ENCODE data around the gene ETV1. TPM values are rescaled to one million over a fixed set of nuclear protein-coding genes. Genes with fewer than 3 reads are reported as not detected.

The ETV1 gene
- total and polyA plus RNA-seq, 9 of the 15 experiments (the other 6 are each of a cell fraction or from before 2014, with no cell fraction given) = 7.2 to 27.4 (median 14.0) TPM

- no peaks in the 10 kb centered on the region for H3K9me3 ChIP-seq (replicated peaks; ENCODE audit: control insufficient read depth, insufficient read depth, low read depth, low read length)
Measured at GRCh38 chr7:13852281-13852968, 137.0 kb downstream of the ETV1 start.

GRCh38 chr7:13851736-13852135 is 137.7 kb downstream of the ETV1 start:
- no peaks in the 10 kb centered on the region for H3K9me3 ChIP-seq (replicated peaks; ENCODE audit: control insufficient read depth, insufficient read depth, low read depth, low read length)
- H4K20me1 ChIP-seq (replicated peaks; ENCODE audit: control insufficient read depth, insufficient read depth, low read length) = no peaks in the 10 kb centered on the region
- no peak for FAIRE-seq
- no peak overlapping the region for H3K4me2 ChIP-seq (ENCODE audit: insufficient read depth, low read length)
- H2AFZ ChIP-seq (ENCODE audit: low read depth, low read length) = no peak overlapping the region
- ATAC-seq = no peak
- H3K36me3 ChIP-seq (ENCODE audit: control insufficient read depth, insufficient read depth, low read length) = no peaks in the 10 kb centered on the region
- CTCF ChIA-PET (ENCODE audit: low intra/inter-chr PET ratio) = no interaction called here
- WGBS (ENCODE audit: insufficient coverage, low coverage, missing lambda C conversion rate) = 49% methylated on average over 4 of the region's 4 CpGs
- H3K4me1 ChIP-seq (replicated peaks in 1 of 2; ENCODE audit: control insufficient read depth in 2 of 2, insufficient read depth in 2 of 2, low read length in 2 of 2) = peaks cover 0 to 10% of the 10 kb centered on the region in 2 experiments; a peak in 2 of 5 replicates
- POLR2A ChIA-PET = no interaction called here
- no peak overlapping the region for H3K27ac ChIP-seq (ENCODE audit: extremely low read depth, low read depth, low read length)
- no peak overlapping the region for H3K9ac ChIP-seq (ENCODE audit: insufficient read depth in 1 of 2, low read depth in 2 of 2, low read length in 2 of 2)
- no peak for DNase-seq (ENCODE audit: extremely low read depth in 1 of 4, low spot score in 3 of 4)
- no peaks in the 10 kb centered on the region for H3K9me1 ChIP-seq (ENCODE audit: control insufficient read depth, insufficient read depth, low read length)
- in situ Hi-C loops (cut with MboI) (no loop called here), intact Hi-C loops (cut with micrococcal nuclease) (no loop called here)
- H3K79me2 ChIP-seq (ENCODE audit: control insufficient read depth, insufficient read depth, low read length) = no peaks in the 10 kb centered on the region
- BruUV-seq (replicated peaks) = no TSS peak
- TF ChIP-seq PURB (CRISPR knock-in tag; IDR thresholded peaks at IDR 0.05; ENCODE audit: low read depth) = no peak
- TF ChIP-seq LARP7 (IDR thresholded peaks at IDR 0.05) = no peak
- no peaks in the 10 kb centered on the region for H3K27me3 ChIP-seq (ENCODE audit: control insufficient read depth in 2 of 2, insufficient read depth in 2 of 2, low read length in 2 of 2)
- H3K4me3 ChIP-seq = no peak overlapping the region

More at GRCh38 chr7:13852281-13852968, 137.0 kb downstream of the ETV1 start:
- Histone ChIP-seq H3K4me3 (no peak overlapping the region), H3K79me2 (ENCODE audit: control insufficient read depth, insufficient read depth, low read length) (no peaks in the 10 kb centered on the region), H3K9ac (ENCODE audit: insufficient read depth in 1 of 2, low read depth in 2 of 2, low read length in 2 of 2) (no peak overlapping the region), H3K4me1 (replicated peaks in 1 of 2; ENCODE audit: control insufficient read depth in 2 of 2, insufficient read depth in 2 of 2, low read length in 2 of 2) (peaks cover 0 to 10% of the 10 kb centered on the region in 2 experiments; a peak in 2 of 5 replicates), H3K27me3 (ENCODE audit: control insufficient read depth in 2 of 2, insufficient read depth in 2 of 2, low read length in 2 of 2) (no peaks in the 10 kb centered on the region), H2AFZ (ENCODE audit: low read depth, low read length) (0 out of 2 replicates have a peak overlapping the region, but pooled peaks have one; percentile 13), H3K9me1 (ENCODE audit: control insufficient read depth, insufficient read depth, low read length) (no peaks in the 10 kb centered on the region), H3K4me2 (ENCODE audit: insufficient read depth, low read length) (no peak overlapping the region), H3K27ac (ENCODE audit: extremely low read depth, low read depth, low read length) (no peak overlapping the region), H3K36me3 (ENCODE audit: control insufficient read depth, insufficient read depth, low read length) (no peaks in the 10 kb centered on the region), H4K20me1 (replicated peaks; ENCODE audit: control insufficient read depth, insufficient read depth, low read length) (no peaks in the 10 kb centered on the region)
- intact Hi-C loops (cut with micrococcal nuclease) = no loop called here
- WGBS (ENCODE audit: insufficient coverage, low coverage, missing lambda C conversion rate) = 30% methylated on average over 8 of the region's 8 CpGs
- no peak for DNase-seq (ENCODE audit: extremely low read depth in 1 of 4, low spot score in 3 of 4)
- TF ChIP-seq NFE2 (IDR thresholded peaks at IDR 0.05; ENCODE audit: low read depth) (0 out of 2 replicates have a peak, but pooled peaks have one; percentile 14), TCF15 (CRISPR knock-in tag; IDR thresholded peaks at IDR 0.05) (no peak)
- BruUV-seq (replicated peaks) = no TSS peak
- peak; percentile 26 for FAIRE-seq
- ChIA-PET POLR2A (no interaction called here), CTCF (ENCODE audit: low intra/inter-chr PET ratio) (no interaction called here)
- in situ Hi-C loops (cut with MboI) = no loop called here
- no peak for ATAC-seq
